DLD1 (cell line): ENCODE measurements around the gene SPECC1.

Experiments used
- in situ Hi-C: cut with HindIII; loops from 2 replicates; pipeline ENCODE4 v1.10.0; 2017; ENCODE audit warnings: low sequenced_read_pairs

SPECC1 gene

DNA sequence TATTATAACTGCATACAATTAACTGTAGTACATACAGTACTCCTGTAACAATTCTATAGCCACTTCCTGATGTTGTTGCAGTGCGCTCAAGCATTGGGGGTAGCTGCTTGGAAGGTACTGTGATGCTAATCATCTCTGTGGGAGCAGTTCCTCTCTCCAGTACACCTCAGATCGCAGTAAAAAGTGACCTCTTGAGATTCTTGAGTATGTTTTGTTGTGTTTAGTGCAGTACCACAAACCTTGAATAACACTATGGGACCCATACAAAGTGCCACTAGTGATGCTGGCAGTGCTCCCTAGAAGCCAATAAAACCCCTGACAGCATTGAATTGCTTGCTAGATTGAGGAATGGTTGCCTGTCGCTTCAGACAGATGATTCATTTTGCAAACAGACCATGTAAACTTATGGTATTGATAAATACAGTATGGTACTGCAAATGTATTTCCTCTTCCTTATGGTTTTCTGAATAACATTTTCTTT lies 193.0 kb downstream of the SPECC1 start:
- in situ Hi-C loops, result no loop called here

DNA sequence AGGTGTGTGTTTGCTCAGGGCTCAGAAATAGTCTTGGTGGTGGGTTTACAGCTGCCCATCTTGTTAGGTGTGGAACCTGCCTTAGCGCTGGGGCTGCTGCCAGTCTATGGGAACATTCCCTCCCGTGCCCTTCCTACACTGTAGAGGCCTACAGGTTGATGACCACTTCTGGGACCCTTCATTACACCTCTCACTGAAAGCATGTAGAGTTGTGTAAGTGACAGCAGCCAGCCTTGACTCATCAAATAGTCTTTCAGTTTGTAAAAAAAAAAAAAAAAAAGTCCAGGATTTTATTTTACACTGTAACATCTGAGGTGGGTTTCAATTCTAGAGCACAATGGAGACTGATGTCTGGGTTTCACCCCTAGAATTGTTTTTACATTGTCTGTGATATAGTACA lies 193.9 kb downstream of the SPECC1 start:
- in situ Hi-C loops, result no loop called here

DNA sequence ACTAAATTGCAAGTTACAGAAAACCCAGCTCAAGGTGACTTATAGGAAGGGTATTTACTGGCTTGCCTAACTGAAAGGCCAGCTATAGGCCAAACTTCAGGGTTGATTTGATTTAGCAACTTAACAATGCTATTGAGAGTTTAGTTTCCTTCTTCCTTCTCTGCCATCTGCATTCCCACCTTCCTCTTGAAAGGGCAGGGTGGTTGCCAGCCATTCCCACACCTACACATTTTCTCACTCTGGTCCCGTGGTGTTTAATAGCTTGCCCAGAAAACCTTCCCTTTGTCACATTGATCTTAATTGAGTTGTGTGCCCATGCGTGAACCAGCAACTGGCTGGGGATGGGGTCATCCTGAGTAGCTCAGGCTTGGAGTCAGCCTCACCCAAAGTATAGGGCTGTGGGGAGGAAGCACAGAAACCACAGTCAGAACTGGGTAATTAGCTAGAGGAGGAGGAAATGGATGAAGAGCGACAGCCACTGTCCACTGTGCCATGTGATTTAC lies 194.7 kb downstream of the SPECC1 start:
- in situ Hi-C loops, result no loop called here

DNA sequence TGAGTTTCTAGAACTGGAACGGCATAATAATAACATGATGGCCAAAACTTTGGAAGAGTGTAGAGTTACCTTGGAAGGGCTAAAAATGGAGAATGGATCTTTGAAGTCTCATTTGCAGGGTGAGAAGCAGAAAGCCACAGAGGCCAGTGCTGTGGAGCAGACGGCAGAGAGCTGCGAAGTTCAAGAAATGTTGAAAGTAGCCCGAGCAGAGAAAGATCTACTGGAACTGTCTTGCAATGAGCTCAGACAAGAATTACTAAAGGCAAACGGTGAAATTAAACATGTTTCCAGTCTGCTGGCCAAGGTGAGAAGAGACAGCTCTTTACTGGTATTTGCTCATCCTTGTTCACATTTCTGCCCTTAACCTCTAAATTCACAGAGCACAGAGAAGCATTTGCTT lies 196.4 kb downstream of the SPECC1 start:
- in situ Hi-C loops, result no loop called here

DNA sequence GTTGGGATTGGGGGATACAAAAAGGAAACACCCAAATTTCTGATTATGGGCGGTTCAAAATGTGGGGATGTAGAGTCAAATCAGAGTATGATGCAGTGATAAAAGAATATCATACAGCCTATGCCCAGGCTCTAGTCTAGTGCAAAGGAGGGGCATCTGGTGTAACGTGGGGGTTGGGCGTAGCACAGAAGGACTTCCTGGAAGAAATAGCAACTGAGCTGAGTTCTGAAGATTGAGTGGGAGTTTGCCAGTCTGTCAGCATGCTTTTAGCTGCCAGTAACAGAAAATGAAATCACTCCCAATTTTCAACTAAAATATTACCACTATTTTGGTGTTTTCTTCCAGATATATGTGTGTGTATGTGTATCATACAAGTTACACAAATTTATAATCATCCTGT lies 196.9 kb downstream of the SPECC1 start:
- in situ Hi-C loops, result no loop called here

DNA sequence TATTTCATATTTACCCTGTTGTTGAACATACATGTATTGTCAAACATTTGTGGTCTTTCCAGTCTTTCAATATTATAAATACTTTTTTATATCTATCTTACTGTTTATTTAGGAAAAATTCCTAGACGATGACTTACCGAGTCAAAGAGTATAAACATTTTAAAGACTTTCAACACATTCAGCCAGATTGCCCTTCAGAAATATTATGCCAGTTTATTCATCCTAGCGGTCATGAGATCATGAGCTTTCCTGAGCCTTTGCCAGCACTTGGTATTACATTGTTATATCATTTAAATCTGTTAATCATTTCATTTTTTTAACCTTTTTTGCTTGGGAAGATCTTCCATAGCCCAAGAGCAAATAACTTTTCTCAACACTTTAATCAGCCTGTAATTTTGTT lies 197.4 kb downstream of the SPECC1 start:
- in situ Hi-C loops, result no loop called here

DNA sequence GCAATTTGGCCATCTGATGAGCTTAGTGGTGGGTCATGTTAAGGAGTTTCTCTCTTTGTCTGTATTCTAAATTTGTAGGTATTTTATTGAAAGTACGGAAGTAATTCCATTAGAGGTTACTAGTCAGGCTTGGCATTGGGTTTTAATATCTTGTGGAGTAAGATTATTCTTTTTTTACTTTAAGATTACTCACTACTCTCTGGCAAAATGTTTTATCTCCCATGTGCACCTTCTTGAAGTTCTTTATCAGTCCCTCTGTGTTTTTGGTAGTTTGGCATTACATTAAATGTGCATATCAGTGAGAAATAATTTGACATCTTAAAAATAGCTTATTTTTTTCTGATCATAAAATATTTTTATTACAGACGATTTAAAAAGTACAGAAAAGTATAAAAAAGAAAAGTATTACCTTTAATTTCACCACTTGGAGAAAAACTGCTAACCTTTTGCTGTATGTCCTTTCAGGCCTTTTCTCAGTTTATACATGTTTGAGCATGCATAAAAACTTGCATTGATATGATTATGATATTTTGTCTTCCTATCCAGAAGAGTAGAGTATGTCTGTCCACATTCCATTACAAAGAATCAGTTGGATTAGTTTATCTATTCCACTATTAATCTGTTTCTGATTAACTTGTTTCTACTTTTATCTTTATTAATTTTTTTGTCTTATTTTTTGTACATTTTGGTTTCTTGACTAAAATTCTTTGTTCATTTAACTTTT lies 198.3 kb downstream of the SPECC1 start:
- in situ Hi-C loops, result no loop called here

DNA sequence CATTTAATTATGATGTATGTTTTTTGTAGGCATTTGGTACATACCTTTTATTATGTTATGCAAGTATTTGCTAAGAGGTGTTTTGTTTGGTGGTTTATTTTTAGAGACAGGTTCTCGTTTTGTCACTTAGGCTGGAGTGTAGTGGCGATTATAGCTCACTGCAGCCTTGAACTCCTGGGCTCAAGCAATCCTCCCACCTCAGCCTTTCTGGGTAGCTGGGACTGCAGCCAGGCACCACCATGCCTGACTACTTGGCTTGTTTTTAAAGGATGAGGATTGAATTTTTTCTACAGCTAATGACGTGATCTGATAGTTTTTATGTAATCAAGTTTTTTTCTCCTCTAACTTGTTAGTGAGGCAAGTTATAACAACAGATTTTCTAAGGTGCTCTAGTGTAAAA lies 199.6 kb downstream of the SPECC1 start:
- in situ Hi-C loops, result no loop called here

DNA sequence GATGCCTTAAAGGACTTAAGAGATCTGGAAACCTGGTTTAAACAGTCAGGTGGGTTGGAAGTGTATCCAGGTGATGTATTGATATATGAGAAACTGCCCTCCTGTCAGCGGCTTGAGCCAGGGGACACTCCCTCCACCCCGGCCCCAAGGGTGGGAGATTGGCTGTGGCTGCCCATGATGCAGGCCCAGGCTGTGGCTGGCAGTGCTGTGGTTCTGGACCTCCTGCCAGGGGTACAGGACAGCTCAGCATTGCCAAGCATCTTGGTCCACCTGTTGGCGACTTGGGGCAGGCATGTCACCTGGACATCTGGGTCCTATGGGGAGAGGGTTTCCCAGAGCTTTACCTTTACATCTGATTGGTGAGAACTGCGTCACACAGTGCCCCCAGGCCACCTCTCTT lies 201.0 kb downstream of the SPECC1 start:
- in situ Hi-C loops, result no loop called here

DNA sequence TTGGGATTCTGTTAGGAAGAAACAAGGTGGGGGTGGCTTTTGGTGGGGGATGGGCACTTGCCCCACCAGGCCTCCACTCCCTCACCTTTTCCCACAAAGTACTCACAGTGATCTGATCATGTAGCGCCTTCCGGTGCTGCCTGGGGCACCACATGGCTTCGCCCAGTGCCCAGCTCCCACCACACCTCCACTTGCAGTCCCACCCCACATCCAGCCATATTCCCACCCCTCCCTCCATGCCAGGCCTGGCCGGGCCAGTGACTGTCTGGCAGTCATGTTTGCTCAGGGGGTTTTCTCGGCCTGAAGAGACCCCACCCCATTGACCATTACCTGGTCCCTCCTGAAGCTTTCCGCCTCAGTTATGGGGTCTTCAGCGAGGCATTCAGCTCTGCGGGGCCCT lies 201.5 kb downstream of the SPECC1 start:
- in situ Hi-C loops, result no loop called here

DNA sequence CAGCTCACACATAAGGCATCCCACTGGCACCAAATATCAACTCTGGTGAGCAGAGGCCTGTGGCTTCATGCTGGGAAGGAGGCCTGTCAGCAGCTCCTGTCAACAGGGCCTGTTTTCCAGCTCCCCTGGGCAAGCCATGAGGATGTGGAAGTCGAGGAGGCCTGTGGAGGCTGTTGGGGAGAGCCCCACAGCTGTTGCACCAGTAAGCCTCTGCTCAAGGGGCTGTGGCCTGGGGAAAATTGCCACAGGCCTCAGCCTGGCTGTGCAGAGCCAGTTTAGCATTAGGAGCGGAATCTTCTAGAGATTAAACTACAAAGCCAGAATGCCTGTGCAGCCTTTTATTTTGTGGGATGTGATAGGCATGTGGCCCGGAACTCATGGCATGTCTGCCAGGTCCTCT lies 202.1 kb downstream of the SPECC1 start:
- in situ Hi-C loops, result no loop called here

DNA sequence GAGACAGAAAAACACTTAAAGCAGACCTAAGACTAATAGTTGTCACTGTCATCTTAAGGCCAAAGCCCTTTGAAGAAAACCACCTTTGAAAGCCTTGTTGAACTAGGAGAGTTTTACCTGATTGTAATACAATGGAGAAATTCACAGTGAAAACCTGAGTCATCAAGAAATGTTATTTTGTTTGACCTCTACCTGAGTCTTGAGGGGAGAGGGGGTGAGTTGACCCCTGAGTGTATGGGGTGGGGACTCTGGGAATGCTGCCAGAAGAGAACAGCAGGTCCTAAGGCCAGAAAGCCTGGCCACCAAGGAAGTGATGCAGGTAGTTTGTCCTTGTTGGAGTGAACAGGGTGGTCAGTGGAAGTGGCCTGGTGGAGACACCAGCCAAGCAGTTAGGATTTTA lies 204.3 kb downstream of the SPECC1 start:
- in situ Hi-C loops, result no loop called here

DNA sequence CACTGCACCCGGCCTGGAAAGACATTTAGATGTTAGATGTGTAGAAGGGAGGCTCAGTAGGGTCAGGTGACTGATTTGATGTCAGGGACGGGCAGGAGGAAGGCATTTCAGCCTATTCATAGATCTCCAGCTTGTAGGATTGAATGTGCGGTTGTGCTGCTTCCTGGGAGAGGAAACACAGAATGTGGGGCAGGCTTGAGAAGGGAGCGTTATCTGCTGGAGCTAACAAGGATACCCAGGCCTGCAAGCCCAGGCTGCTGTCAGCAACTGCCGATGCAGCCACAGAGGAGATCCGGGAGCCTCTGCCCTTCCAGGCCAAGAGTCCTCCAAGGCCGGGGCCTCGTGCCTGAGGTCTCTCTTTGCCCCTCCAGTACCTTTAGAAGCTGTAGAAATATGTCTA lies 205.6 kb downstream of the SPECC1 start:
- in situ Hi-C loops, result no loop called here

DNA sequence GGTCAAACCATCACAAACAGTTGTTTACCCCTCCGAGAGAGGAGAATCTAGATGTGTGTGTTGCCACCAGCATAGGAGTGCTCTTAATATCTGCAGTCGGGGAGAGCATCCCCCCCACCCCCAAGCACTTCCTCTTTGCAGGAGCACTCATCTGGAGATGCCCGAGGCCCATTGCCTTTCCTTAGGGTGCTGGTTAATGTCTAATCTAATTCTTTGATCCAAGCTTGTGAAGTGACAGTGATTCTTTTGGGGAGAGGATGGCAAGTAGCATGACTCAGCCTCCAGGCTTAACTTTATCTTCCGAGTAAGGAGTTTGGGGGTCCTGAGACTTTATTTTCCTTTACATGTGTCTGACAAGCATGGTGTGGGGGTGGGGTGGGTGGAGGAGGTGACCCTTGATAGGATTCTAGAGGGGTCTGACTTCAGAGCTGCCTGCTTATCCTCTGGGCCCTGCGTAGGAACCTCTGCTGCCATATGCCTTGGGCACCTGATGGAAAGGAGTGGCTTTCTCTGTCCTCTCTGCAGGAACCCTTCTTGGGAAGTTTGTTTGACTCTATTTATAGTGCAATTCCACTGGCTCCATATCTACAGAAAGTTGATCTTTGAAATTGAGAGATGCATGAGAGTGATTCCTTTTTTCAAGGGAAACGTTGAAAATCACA lies 207.1 kb downstream of the SPECC1 start:
- in situ Hi-C loops, result no loop called here

DNA sequence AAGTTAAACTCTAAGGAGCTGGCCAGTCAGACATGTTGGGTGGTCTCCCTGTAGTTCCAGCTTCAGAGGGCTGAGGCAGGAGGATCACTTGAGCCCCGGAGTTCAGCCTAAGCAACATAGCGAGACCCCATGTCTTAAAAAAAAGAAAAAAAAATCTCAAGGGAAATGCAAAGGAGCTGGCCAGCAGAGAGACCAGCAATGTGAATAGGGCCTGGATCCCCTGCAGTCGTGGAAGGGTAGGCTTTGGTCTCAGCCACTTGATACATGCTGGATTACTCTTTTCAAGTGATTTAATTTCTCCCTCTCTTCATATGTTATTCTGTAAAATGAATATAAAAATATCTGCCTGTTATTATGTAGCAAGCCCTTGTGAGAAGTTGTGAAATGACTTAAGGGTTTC lies 207.7 kb downstream of the SPECC1 start:
- in situ Hi-C loops, result no loop called here

DNA sequence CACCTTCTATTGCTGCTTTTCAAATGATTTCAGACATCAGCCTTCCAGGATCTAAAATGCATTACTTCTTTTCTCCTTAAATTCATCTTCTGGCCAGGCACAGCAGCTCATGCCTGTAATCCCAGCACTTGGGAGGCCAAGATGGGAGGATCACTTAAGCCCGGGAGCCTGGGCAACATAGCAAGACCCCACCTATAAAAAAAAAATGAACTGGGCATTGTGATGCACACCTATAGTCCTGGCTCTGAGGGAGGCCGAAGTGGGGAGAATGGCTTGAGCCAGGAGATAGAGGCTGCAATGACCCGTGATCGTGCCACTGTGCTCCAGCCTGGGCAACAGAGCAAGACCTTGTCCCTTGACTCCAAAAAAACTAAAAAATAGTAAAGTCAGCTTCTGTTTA lies 208.5 kb downstream of the SPECC1 start:
- in situ Hi-C loops, result no loop called here

DNA sequence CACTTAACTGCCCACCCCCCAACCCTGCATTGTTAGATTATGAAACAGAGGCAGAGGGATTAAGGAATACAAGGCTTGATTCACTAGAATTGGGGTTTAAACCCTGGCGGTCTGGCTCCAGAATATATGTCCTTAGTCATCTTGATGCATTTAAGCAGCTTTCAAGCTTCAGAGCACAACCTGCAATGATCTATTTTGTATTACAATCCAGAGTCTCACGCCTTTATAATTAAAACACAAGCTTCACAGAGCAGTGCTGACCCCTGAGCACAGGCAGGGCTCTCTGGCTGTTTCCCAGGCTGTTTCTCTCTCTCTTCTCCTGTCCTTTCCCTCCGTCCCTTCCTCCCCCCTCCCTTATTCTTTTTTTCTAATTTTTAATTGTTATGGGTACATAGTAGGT lies 209.1 kb downstream of the SPECC1 start:
- in situ Hi-C loops, result no loop called here

DNA sequence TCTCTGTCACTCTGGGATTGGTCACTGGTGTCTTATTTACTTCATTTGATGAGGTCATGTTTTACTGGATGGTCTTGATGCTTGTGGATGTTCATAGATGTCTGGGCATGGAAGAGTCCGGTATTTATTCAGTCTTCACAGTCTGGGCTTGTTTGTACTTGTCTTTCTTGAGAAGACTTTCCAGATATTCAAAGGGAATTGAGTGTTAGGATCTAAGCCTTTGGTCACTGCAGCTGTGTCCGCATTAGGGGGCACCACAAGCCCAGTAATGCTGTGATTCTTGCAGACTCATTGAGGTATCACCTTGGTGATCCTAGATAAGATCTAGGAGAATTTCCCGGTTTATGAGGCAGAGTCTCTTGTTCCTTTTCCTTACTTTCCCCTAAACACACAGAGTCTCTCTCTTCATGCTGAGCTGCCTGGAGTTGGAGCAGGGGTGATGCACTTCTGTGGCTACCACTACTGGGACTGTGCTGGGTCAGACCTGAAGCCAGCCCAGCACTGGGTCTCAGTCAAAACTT lies 214.7 kb downstream of the SPECC1 start:
- in situ Hi-C loops, result no loop called here

DNA sequence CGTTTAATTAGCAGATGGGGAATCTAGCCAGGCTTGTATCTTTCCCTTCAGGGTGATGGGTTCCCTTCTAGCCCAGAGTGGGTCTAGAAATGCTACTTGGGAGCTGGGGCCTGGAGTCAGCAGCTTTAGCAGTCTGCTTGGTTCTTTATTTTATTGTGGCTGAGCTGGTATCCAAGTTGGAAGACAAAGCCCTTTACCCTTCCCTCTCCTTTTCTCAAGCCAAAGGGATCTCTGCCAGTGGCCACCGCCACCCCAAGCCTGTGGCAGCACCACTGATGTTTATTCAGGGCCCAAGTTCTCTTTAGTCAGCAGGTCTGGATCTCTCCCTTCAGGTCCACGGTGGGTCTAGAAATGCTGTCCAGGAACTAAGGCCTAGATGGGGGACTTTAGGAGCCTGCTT lies 215.2 kb downstream of the SPECC1 start:
- in situ Hi-C loops, result no loop called here

DNA sequence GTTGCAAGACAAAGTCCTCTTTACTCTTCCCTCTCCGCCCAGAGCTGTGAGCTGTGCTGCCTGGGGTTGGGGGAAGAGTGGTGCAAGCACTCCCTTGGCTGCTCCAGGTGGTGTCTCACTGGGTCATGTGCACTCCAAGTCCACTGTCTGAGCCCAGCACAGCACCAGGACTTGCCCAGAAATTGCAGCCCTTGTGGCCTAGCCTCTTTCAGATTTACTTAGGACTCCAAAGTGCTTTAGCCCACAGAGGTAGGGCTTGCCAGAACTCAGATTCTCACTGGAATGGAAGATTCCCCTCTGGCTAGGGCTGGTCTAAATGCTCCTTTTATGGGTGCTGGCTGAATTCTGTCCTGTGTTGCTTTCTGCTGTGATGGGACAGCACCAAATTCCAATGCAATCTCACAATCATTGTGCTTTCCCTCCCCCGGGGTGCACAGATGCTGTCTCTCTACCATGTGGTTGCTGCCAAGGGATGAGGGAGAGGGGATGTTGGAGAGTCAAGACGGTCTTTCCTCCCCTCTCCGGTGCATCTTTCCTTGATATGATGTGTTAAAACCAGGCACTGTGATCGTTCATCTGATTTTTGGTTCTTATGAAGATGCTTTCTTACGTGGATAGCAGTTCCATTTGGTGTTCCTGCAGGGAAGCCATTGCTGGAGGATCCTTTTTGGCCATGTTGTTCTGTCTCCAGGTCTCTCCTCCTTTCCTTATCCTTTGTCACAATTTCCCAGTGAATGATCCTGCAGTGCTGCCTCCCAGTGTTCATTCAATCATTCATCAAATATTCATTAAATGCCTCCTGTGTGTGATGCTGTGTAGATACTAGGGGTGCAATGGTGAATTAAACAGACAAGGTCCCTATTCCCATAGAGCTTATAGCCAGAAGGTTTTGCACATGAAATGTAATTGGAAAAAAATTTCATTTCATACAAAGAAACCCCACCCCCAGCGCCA lies 216.3 kb downstream of the SPECC1 start:
- in situ Hi-C loops, result no loop called here

DNA sequence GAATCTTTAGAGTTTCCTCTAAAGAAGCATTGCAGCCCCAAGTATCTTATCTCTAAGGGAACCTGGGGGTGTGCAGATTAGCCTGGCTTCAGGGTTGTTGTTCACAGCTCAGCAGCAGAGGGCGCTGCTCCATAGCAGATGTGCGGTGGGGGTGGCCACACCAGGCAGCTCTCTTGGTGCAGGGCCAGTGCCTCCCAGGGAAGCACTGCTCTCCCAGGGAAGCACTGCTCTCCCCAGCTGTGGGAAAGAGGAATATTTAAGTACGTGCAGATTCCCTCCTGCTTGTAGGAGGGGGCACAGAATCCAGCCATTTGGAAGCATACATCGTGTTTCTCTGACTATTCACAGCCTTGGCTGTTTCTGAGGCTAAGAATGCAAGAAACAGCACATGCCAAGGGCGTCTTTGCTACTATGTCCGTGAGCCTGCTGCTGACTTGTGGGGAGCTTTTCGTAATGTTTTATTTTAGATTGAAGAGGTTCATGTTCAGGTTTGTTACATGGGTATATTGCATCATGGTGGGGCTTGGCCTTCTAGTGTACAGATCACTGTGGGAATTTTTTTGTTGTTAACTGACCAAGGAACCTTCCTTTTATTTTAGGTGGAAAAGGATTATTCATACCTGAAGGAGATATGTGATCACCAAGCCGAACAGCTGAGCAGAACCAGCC lies 217.8 kb downstream of the SPECC1 start:
- in situ Hi-C loops, result no loop called here
